ENCODE results near the gene IQSEC1.

IQSEC1 gene

GRCh38 chr3:13006216-13006990 lies 66.8 kb downstream of the IQSEC1 start:
- in situ Hi-C loops (cut with MboI; ENCODE audit: low sequenced_read_pairs) = no loop called here

DNA sequence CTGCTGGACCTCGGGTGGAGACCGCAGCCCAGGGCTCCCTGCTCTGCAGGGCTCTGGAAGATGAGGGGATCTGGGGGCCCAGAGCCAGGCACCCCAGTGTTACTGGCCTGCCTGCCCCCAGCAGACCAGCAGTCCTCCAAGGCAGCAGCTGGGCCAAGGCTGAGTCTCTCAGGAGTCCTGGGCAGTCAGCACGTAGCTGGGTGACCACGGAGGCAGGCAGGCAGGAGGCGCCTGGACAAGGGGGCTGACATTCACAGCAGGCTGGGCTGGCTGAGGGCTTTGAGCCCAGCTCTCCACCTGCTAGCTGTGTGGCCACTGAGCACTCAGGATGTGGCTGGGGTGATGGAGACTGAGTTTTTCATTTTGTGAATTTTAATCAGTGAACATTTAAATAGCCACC lies 67.9 kb downstream of the IQSEC1 start:
- in situ Hi-C loops (cut with MboI; ENCODE audit: low sequenced_read_pairs) = no loop called here

DNA sequence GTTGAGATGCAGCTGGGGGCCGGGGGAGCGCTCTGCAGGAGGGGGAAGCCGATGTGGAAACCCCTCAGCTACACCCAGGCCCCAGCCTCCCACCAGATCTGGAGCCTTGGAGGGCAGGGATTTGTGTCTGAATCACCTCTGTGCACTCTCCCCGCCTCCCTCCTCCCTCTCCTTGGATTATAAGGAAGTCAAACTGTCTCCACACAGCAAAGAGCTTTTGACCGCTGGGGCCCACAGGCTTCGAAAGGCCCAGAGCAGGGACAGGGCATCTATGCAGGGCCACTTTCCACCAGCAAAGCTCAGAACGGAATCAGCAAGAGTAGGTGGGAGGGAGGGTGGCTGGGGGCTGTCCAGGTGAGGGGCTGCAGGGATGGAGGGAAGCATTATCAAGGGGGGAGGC lies 68.9 kb downstream of the IQSEC1 start:
- in situ Hi-C loops (cut with MboI; ENCODE audit: low sequenced_read_pairs) = no loop called here

- in situ Hi-C loops (cut with MboI; ENCODE audit: low sequenced_read_pairs) = no loop called here
Measured at GRCh38 chr3:13003608-13004007, 69.6 kb downstream of the IQSEC1 start.

- in situ Hi-C loops (cut with MboI; ENCODE audit: low sequenced_read_pairs) = no loop called here
Measured at GRCh38 chr3:13002398-13003124, 70.7 kb downstream of the IQSEC1 start.

GRCh38 chr3:12999147-13000140 lies 73.8 kb downstream of the IQSEC1 start:
- in situ Hi-C loops (cut with MboI; ENCODE audit: low sequenced_read_pairs) = no loop called here

- in situ Hi-C loops (cut with MboI; ENCODE audit: low sequenced_read_pairs) = no loop called here
Measured at GRCh38 chr3:12998648-12999047, 74.6 kb downstream of the IQSEC1 start.

DNA sequence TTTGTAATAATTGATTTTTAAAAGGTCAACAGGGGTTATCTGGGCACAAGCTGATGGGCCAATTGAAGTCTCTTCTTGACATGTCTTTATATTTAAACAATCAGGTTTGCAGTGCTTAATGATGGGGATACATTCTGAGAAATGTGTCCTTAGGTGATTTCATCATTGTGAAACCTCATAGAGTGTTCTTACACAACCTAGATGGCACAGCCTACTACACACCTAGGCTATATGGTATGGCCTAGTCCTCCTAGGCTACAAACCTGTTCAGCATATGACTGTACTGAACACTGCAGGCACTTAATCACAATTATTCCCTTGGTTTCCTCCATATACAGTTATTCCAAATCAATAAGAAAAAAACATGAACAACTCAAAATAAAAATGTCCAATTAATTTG lies 75.8 kb downstream of the IQSEC1 start:
- in situ Hi-C loops (cut with MboI; ENCODE audit: low sequenced_read_pairs) = no loop called here

- in situ Hi-C loops (cut with MboI; ENCODE audit: low sequenced_read_pairs) = no loop called here
Measured at GRCh38 chr3:12996181-12996506, 77.1 kb downstream of the IQSEC1 start.

DNA sequence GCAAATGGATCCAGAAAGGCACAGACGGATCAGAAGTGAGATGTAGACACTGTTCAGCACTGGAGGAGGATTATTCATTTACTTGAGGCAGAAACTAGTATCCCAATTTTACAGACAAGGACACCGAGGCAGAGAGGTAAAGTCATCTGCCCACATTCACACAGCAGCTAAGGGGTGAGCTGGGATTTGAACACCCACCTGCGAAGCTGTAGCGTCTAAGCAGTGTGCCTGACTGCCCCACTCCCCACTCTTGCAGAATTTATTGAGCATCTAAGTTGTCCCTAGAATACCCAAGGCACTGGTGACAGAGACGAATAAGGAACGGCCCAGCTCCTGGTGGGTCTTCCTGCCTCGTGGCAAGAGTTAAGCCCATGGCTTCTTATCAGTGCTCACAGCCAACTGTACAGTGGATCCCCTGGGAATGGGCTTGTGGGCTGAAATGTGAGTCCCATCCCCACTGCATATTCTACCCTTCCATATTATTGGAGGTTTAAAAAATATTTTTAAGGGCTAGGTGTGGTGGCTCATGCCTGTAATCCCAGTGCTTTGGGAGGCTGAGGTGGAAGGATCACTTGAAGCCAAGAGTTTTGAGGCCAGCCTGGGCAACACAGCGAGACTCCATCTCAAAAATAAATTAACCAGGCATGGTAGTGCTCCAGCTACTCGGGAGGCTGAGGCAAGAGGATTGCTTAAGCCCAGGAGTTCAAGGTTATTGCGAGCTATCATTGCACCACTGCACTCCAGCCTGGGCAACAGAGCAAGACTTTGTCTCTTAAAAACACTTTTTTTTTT lies 77.6 kb downstream of the IQSEC1 start:
- in situ Hi-C loops (cut with MboI; ENCODE audit: low sequenced_read_pairs) = no loop called here

DNA sequence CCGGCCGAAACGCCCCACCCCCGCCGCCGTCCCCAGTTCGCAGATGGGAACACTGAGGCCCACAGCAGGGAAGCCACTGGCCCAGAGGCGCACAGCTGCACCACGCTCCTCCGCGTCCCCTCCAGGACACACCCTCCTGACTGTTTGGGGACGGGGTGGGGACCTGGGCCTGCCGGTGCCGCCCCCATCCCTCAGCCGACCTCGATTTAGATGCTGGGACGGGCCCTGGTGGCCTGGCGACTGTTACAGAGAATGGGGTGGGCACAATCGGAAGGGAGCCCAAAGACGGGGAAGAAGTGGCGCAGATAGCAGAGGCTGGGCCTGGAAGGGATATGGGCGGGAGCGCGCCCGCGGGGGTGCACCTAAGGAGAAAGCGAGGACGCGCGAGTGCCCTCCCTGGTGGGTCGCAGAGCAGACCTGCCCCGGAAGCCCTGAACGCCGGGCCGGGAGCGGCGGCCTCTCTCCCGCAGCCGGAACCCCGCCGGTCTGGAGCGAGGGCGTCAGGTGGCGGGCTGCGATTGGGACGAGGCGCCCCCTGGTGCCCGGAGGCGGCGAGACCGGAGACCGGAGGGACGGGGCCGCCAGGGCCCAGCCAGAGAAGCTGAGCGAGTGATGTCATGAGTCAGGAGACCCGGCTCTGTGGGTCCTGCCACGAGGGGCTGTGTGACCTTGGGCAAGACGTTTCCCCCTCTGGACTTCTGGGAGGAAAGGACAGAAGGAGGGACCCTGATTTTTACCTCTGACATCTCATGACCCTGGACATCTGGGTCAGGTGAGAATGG lies 78.4 kb downstream of the IQSEC1 start:
- in situ Hi-C loops (cut with MboI; ENCODE audit: low sequenced_read_pairs) = no loop called here

- in situ Hi-C loops (cut with MboI; ENCODE audit: low sequenced_read_pairs) = no loop called here
Measured at GRCh38 chr3:12994357-12994606, 78.9 kb downstream of the IQSEC1 start.

- in situ Hi-C loops (cut with MboI; ENCODE audit: low sequenced_read_pairs) = no loop called here
Measured at GRCh38 chr3:12993517-12994356, 79.5 kb downstream of the IQSEC1 start.

GRCh38 chr3:12992629-12993516 lies 80.4 kb downstream of the IQSEC1 start:
- in situ Hi-C loops (cut with MboI; ENCODE audit: low sequenced_read_pairs) = no loop called here

DNA sequence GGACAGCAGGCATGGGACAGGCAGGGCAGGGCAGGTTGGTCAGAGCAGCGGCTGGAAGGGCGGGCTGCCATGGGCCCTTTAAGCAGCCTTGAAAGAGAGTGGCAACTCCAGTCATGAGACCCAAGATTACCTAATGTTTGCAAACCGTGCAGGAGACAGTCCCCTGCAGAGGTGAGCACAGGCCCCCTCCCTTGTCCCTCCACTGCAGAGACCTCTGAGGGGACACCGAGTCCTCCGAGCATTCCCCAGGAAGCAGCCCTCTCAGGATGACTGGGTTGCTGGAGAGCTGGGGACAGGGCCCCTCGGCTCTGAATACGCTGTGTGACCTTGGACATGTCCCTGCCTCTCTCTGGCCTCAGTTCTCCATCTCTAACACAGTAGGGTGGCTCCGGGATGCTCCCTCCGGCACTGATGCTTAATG lies 81.4 kb downstream of the IQSEC1 start:
- in situ Hi-C loops (cut with MboI; ENCODE audit: low sequenced_read_pairs) = no loop called here

DNA sequence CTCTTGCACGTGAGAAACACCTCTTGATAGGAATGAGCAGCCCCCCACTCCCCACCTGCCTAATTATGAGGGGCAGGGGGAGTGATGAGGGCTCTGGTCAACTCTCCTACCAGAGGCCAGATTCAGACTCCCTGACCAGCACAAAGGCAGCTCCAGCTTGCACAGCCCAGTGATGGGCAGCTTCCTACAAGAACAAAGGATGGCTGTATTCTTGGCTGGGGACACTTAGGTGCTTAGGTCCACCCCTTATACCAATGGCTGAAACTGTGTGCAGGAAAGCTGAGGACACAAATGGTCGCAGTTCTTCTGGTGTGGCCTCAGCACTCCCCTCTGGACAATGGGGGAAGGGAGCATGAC lies 81.8 kb downstream of the IQSEC1 start:
- in situ Hi-C loops (cut with MboI; ENCODE audit: low sequenced_read_pairs) = no loop called here

DNA sequence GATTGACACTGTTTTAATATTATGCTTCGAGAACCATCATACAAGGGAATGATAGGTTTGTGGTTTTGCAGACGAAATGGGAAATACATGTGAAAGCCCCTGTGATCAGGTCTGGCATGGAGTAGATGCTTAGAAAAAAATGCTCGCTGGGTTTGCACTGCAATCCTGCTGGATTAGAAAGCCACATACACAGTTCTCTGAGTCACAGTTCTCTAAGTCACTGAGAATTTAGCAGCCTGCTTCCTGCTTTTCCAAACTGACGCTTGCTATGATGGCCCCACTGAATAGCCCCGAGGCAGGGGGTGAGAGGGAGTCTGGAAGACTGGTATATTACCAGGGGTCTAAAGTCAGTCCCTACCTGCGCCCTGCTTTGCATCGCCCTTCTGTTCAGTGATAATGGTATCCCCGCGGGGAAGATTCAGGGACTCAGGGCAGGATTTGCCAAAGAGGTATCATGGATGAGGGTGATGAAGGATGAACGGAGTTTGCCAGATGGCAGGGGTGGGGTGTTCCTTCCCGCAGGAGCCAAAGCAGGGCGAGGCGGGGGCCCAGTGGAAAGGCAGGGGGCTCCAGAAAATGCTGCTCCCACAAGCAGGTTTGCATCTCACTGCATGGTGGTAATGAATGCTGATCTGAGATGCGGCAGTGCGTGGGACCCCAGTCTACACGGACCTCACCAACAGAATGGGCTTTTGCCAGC lies 82.3 kb downstream of the IQSEC1 start:
- in situ Hi-C loops (cut with MboI; ENCODE audit: low sequenced_read_pairs) = no loop called here

- in situ Hi-C loops (cut with MboI; ENCODE audit: low sequenced_read_pairs) = no loop called here
Measured at GRCh38 chr3:12990306-12990705, 82.9 kb downstream of the IQSEC1 start.
